HG02840 (cell line): Measurements from ENCODE around the gene BBOX1.
"Not testable (repeated sequence)": the region's sequence is repeated elsewhere in the genome, so short reads cannot be mapped to it uniquely, and the experiment has no call there.

Experiments
- ATAC-seq: cut with Tn5 transposase; IDR thresholded peaks from one replicate; pipeline ENCODE4 v1.9.1; 2021; ENCODE audit warnings: mild to moderate bottlenecking, moderate library complexity, moderate number of reproducible peaks; ENCODE audit not compliant: unreplicated experiment, low FRiP score

The BBOX1 gene

DNA sequence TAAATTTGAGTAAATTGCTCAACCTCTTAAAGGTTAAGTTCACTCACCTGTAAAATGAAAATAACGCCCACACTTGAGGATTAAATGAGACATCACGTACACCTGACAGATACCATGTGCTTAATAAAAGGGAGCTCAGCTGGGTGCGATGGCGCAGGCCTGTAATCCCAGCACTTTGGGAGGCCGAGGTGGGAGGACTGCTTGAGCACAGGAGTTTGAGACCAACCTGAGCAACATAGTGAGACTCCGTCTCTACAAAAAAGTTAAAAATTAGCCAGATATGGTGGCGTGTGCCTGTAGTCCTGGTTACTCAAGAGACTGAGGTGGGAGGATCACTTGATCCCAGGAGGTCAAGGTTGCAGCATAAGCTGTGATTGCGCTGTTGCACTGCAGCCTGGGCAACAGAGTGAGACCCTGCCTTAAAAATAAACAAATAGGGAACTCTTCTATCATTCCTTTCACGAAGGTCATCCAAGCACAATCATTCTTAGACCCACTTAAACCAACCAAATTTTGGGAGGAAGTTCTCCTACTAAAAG lies 134.1 kb downstream of the BBOX1 start:
- ATAC-seq, result no peak

GRCh38 chr11:27175562-27175961 lies 134.9 kb downstream of the BBOX1 start:
- ATAC-seq, result not testable (repeated sequence)
